CD8-positive, alpha-beta memory T cell (primary cell): ENCODE data around the gene KLHDC4. TPM values are rescaled to one million over a fixed set of nuclear protein-coding genes. Genes with fewer than 3 reads are reported as not detected.

Source experiments
- polyA plus RNA-seq: library from polyadenylated mRNA; unstranded; fragments of 300-500 nt; fragmentation: Illumina TruSeq; gene quantifications from one replicate; pipeline ENCODE4 v1.2.3, GENCODE V29; 2021
- total RNA-seq, 2 experiments: library from RNA; stranded (reverse); gene quantifications; one replicate each; pipeline ENCODE4 v1.2.3, GENCODE V29; 2021

KLHDC4 gene
- total and polyA plus RNA-seq, 3 experiments from 2014 or later: 35.5 to 77.3 (median 71.5) TPM

Other genes with a start within 250 kb of the KLHDC4 start
- not detected for gene JPH3, start 163.5 kb downstream of the KLHDC4 start, total RNA-seq
- gene JPH3, start 163.5 kb downstream of the KLHDC4 start, polyA plus RNA-seq: not detected
- gene SLC7A5, start 103.5 kb upstream of the KLHDC4 start, total RNA-seq: 100 to 1,000 TPM; 366 to 383 TPM
- gene SLC7A5, start 103.5 kb upstream of the KLHDC4 start, polyA plus RNA-seq: 20.7 TPM
- not detected for gene CA5A, start 170.5 kb upstream of the KLHDC4 start, total RNA-seq
- gene CA5A, start 170.5 kb upstream of the KLHDC4 start, polyA plus RNA-seq: not detected
- gene BANP, start 185.4 kb upstream of the KLHDC4 start, total RNA-seq: 10 to 100 TPM; 29.5 to 32.5 TPM
- 28.5 TPM for gene BANP, start 185.4 kb upstream of the KLHDC4 start, polyA plus RNA-seq